Measurements from ENCODE around the gene CLN6.

The CLN6 gene

GRCh38 chr15:68229386-68230156, at the start of gene CLN6:
CLN6 (minus strand) TSS chr15:68229728; CDS start chr15:68229584, 144 bp downstream.
- DNase-seq: peak; percentile 86

- no peak for DNase-seq
Observed at GRCh38 chr15:68278595-68279405, 49.3 kb upstream of the CLN6 start.

- DNase-seq: no peak
Observed at GRCh38 chr15:68278345-68278594, 48.7 kb upstream of the CLN6 start.

DNA sequence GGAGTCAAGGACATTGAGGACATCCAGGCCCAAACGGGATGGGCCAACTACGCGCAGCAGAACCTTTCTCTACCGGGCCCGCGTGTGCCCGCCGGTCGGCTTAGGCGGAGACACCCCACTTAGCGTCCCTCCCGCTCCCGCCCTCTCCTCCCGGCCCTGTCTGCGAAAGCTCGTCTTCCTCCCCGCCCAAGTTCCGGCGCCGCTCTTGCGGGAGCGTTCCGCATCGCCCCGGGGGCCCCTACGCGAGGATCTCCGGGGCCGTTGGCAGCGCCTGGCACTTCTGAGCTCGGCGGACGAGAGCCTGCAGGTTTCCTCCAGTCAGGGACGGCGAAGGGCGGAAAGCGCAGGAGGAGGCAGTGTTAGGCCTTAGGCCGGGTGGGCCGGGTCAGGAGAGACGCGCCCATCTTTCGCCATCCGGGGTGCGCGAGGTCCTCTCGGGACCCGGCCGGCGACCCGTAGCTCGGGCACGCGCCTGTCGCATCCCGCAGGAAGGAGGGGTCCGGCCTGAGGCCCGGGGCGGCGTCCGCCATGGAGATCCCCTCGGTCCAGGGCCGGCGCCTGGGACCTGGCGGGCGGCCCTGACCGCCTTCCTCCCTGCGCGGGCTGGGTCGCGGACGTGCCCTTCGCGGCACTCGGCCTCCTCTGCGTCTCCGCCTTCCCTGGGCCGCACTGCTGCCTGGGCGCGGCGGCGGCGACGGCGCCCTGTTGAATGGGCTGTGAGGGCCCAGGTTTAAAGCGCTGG, 48.2 kb upstream of the CLN6 start, which contains the start of gene FEM1B:
Gene FEM1B (plus strand): TSS at position 143 of the 742 bp plus-strand sequence. CDS start 673 bp downstream, outside the sequence.
- peak; percentile 91 for DNase-seq

GRCh38 chr15:68277131-68277602, 47.6 kb upstream of the CLN6 start:
- DNase-seq: no peak

DNA sequence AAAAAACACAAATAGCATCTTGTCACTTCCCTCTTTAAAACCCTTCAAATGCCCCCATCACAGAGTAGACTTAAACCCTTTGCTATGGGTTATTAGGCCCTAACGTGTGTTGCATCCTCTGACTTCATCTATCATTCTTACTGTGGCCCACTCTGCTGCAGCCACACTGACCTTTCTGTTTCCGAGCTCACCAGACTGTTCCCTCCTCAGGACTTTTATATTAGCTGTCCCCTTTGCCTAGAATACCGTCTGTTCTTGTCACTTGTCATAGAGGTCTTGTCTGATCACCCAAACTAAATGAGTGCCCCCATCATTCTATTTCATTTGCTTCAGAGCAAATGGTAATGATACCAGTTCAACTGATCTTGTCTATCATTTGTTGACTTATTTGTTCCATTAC, 47.1 kb upstream of the CLN6 start:
- no peak for DNase-seq

GRCh38 chr15:68275165-68275746, 45.7 kb upstream of the CLN6 start:
- DNase-seq: no peak

GRCh38 chr15:68274201-68274848, 44.8 kb upstream of the CLN6 start:
- no peak for DNase-seq

- DNase-seq: no peak
Observed at GRCh38 chr15:68272721-68273271, 43.3 kb upstream of the CLN6 start.

GRCh38 chr15:68271854-68272471, 42.4 kb upstream of the CLN6 start:
- no peak for DNase-seq

GRCh38 chr15:68268405-68268804, 38.9 kb upstream of the CLN6 start:
- DNase-seq: no peak

DNA sequence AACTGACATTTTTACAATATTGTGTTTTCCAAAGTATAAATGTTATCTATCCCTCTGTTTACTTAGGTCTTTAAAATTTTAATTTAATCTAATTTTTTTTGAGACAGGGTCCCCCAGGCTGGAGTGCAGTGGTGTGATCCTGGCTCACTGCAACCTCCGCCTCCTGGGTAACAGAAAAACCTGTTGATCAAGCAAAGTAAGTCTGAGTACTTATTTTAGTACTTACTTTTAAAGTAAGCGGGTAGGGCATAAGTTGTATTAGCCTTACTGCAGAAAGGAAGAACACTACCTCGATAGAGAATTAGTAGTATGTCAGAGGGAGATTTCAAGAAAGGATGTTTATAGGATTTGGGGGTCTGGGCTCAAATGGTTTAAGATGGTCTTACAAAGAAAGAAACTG, 36.1 kb upstream of the CLN6 start:
- DNase-seq: no peak

DNA sequence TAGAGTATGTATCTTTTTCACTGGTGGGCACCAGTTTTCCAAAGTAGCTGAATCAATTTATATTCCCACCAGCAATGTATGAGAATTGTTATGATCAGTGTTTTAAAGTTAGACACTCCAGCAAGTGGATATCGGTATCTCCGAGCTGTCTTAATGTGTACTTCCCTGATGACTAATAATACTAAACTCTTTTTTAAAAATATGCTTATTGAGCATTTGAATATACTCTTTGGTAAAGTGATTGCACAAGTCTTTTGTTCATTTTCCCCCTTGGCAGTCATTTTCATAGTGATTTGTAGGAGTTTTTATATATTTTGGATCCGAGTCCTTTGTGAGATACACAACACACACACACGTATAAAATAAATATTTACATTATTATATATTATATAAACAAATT, 35.6 kb upstream of the CLN6 start:
- DNase-seq: no peak

GRCh38 chr15:68264282-68264681, 34.8 kb upstream of the CLN6 start:
- no peak for DNase-seq

DNA sequence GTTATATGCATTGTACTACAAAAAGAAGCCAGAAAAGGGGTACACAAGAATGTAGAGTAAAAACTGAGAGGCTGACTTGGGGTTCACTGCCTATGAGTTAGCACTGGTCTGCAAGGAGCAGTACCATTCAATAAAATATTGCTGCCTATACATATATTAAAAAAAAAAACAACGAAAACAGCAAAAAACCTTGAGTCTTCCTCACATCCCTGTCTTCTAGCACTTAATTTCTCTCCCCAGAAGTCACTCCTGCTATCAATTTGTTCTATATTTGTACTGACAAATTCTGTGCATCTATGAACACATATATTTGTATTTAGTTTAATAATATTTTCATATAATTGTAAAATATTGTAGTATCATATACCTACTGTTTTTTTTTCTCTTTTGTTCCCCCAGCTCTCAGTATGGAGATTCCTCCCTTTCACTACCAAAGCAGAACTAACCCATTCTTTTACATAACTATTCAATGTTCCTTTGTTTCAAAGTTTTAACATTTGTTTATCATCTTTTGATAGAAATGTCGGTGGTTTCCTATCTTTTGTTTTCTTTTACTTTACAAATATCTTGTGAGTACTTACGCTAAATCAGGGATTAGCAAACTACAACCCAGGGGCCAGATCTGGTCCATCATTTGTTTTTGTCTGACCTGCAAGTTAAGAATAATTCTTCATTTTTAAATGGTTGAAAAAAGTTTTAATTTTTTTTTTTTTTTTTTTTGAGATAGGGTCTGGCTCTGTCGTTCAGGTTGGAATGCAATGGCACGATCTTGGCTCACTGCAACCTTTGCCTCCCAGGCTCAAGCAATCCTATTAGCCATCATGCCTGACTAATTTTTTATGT, 33.2 kb upstream of the CLN6 start:
- DNase-seq: no peak

DNA sequence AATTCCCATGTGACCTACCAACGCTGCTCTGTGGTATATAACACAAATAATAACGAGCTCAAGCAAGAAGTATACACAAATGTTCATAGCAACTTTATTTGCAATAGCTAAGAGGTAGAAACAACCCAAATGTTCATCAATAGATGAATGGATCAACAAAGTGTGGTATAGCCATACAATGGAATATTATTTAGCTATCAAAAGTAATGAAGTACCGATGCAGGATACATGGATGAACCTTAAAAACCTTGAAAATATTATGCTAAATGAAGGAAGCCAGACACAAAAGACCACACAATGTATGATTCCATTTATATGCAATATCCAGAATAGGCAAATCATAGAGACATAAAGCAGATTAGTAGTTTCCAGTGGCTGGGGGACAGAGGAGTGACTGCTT, 32.5 kb upstream of the CLN6 start:
- no peak for DNase-seq

GRCh38 chr15:68261241-68261640, 31.7 kb upstream of the CLN6 start:
- no peak for DNase-seq

DNA sequence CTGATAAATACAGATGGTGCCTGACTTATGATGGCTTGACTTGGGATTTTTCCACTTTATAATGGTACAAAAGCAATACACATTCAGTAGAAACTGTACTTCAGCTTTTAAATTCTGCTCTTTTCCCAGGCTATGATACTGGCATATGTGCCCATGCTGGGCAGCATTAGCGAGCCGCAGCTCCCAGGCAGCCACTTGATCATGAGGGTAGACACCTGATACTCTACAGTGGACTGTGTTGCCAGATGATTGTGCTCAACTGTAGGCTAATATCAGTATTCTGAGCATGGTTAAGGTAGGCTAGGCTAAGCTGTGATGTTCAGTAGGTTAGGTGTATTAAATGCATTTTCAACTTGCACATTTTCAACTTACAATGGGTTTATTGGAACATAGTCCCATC, 30.4 kb upstream of the CLN6 start:
- no peak for DNase-seq

DNA sequence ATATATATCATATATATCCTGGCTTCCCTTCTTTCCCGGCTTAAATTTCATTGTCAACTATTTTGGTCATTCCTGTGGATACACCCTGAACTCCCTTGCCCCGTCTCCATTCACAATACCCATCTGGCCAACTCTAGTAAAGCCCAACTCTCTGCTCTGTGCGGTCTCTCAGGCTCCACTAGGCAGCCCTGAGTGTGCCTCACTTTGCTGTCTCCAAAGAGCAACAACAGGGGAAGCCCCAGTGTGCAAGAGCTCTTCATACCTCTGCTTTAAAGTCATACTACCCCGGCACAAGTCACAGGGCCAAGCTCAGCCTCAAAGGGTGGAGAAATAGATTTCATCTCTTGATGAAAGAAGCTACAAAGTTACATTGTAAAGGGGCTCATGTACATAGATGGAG, 29.2 kb upstream of the CLN6 start:
- DNase-seq: peak; percentile 45

DNA sequence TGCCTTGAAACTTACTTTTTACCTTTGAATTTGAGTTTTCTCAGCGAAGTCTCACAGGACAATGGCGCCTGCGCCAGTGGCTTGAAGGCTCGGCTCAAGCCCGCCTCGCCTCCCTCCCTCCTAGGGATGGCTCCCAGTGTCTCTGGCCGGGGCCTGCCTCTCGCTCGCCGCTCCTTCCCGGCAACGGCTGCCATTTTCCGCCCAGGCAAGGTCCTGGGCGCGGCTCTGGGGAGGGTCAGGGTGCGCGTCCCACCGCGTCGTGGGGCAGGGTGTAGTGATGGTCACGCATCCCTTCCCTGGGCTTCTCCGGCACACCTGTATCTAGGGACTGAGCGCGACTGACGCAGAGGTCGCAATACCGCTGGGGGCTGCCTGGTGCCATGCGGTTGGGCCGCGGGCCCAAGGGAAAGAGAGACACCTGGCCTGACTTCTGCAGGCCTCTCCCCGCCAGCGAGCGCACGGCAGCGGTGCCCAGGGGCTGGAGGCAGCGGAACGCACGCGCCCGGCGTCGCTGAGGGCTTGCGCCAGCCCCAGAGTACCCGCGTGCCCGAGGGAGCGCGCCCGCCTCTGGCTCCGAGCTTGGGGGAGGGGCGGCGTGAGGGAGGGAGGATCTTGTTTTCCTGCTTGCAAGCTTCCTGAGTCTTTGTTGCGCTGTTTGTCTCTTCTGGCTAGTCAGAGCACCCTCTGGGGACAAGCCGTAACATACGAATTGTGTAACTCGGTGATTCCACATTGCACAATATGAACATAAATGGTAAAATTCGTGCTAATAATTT, 27.3 kb upstream of the CLN6 start:
- peak; percentile 77 for DNase-seq
